Kidney epithelial cell (primary cell): ENCODE results near the gene P2RY10. TPM values are rescaled to one million over a fixed set of nuclear protein-coding genes. Genes with fewer than 3 reads are reported as not detected.
"Not testable (repeated sequence)": the region's sequence is repeated elsewhere in the genome, so short reads cannot be mapped to it uniquely, and the experiment has no call there.

Experiments used
- DNase-seq: peaks from one replicate; pipeline ENCODE4 v3.0.0-alpha.2; 2010; ENCODE audit warnings: low read depth
- H3K27me3 ChIP-seq: 2 replicates; pipeline ENCODE4 v1.6.0; 2011; ENCODE audit warnings: low read length; ENCODE audit not compliant: control insufficient read depth, insufficient read depth
- H3K36me3 ChIP-seq: 2 replicates; pipeline ENCODE4 v1.5.1; 2011; ENCODE audit warnings: low read length; ENCODE audit not compliant: control insufficient read depth, insufficient read depth
- H3K4me3 ChIP-seq: 2 replicates; pipeline ENCODE4 v1.5.1; 2011; ENCODE audit warnings: low read depth, mild to moderate bottlenecking, control low read depth, low read length
- CTCF ChIP-seq: IDR thresholded peaks from 2 replicates; pipeline ENCODE4 v1.5.1; 2011; ENCODE audit warnings: mild to moderate bottlenecking, moderate library complexity, low read length, control low read depth, inconsistent platforms; ENCODE audit not compliant: insufficient read depth, poor library complexity, severe bottlenecking
- total RNA-seq: library from RNA; depleted of rRNA; stranded (reverse); fragments of >200 nt; gene quantifications from 2 replicates; pipeline ENCODE4 v1.2.3, GENCODE V29; 2015

Gene P2RY10
- total RNA-seq, 1 donor from 2014 or later: not detected

DNA sequence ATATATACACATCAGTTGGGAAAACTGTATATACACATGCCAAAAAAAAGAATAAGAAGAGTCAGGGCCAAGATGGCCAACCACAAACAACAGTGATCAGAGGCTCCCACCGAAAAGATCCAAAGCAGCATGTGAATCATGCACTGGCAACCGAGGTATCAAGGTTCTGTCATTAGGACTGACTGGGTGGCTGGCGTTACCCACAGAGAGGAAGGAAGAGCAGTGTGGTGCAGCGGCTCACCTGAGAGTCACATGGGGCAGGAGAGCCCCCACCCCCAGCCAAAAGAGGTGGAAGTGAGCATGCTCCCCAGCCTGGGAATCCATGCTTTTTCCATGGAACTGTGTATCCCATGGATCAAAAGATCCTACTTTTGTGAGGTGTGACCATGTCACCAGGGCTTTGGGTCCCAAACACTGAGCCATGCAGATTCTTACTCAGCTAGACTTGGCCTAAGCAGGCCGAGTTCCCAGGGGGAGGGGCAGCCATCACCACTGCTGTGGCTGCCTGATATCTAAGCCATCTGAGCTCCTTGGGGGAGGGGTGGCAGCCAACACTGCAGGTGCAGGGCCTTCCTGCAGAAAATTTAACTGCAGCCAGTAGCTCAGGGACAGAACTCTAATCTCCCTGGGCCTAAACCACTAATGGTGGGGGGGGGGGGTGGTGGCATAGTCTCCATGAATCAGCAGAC lies 52.8 kb downstream of the P2RY10 start:
- H3K27me3 ChIP-seq: no peaks in the 10 kb centered on the region
- no peak for DNase-seq
- H3K36me3 ChIP-seq: no peaks in the 10 kb centered on the region
- no peak overlapping the region for H3K4me3 ChIP-seq
- TF ChIP-seq CTCF: no peak

DNA sequence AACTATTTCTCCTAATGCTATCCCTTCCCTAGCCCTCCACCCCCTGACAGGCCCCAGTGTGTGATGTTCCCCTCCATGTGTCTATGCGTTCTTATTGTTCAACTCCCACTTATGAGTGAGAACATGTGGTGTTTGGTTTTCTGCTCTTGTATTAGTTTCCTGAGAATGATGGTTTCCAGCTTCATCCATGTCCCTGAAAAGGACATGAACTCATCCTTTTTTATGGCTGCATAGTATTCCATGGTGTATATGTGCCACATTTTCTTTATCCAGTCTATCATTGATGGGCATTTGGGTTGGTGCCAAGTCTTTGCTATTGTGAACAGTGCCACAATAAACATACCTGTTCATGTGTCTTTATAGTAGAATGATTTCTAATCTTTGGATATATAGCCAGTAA lies 62.3 kb downstream of the P2RY10 start:
- not testable (repeated sequence) for H3K27me3 ChIP-seq, DNase-seq, H3K36me3 ChIP-seq, H3K4me3 ChIP-seq

Other genes starting within 250 kb of the P2RY10 start
- gene LPAR4, start 197.7 kb upstream of the P2RY10 start, total RNA-seq: 0.21 TPM in 1 of 2 replicates, not detected in the other
- gene GPR174, start 199.3 kb downstream of the P2RY10 start, total RNA-seq: not detected in 2 replicates